GM12878 (cell line): ENCODE measurements around the gene FBXO17.

Experiments
- CTCF ChIP-seq, 3 experiments: IDR thresholded peaks in 2 of 3; conservative IDR thresholded peaks in 1 of 3; 2 replicates each; pipeline ENCODE4 v1.5.1; 2011; ENCODE audit warnings: low read depth in 3 of 3, low read length in 3 of 3, mild to moderate bottlenecking in 3 of 3, control low read depth in 2 of 3, moderate library complexity in 2 of 3, inconsistent platforms in 1 of 3, mixed read lengths in 1 of 3; ENCODE audit not compliant: control insufficient read depth in 2 of 3, insufficient read depth in 1 of 3; ENCODE audit errors: extremely low read depth in 1 of 3
- KAT2A ChIP-seq: conservative IDR thresholded peaks from 2 replicates; pipeline ENCODE4 v1.6.1; 2011; ENCODE audit warnings: low read depth, low read length; ENCODE audit not compliant: control insufficient read depth
- SMC3 ChIP-seq: IDR thresholded peaks from 2 replicates; pipeline ENCODE4 v1.6.1; 2011; ENCODE audit warnings: low read length, improper control_type of control experiment, borderline replicate concordance
- SP1 ChIP-seq: IDR thresholded peaks from one replicate; pipeline ENCODE4 v1.6.1; 2011; ENCODE audit warnings: low read depth, low read length
- ZNF274 ChIP-seq: IDR thresholded peaks from one replicate; pipeline ENCODE4 v1.8.0; 2011; ENCODE audit not compliant: insufficient read length, insufficient read depth
- TF ChIP-seq, protein P1 (sequence below): fragments of 450-650 bp; formaldehyde crosslinking; IDR thresholded peaks from 2 replicates; pipeline ENCODE4 v1.4.0; 2020; ENCODE audit warnings: mild to moderate bottlenecking, moderate library complexity
- TF ChIP-seq, protein P2 (sequence below): IDR thresholded peaks from 2 replicates; pipeline ENCODE4 v1.6.1; 2012; ENCODE audit warnings: low read depth, low read length, improper control_type of control experiment

DNA sequence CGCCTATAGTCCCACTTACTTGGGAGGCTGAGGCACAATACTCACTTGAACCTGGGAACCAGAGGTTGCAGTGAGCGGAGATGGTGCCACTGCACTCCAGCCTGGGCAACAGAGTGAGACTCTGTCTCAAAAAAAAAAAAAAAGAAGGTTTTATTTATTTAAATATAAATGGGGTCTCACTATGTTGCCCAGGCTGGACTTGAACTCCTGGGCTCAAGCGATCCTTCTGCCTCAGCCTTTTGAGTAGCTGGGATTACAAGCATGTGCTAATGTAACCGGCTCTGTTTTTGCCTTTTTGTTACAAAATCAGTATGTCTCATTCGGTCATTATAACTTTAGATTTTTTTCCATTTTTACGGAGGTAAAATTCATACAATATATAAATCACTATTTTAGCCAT lies 32.6 kb upstream of the FBXO17 start:
- TF ChIP-seq KAT2A (no peak), SP1 (no peak), CTCF (IDR thresholded peaks at IDR 0.05 in 2 of 3, conservative IDR thresholded peaks at IDR 0.05 in 1 of 3; ENCODE audit: control insufficient read depth in 2 of 3, extremely low read depth in 1 of 3, insufficient read depth in 1 of 3, low read depth in 3 of 3, low read length in 3 of 3) (no peak), ZNF274 (no peak), SMC3 (no peak)
- TF ChIP-seq, protein P1, sequence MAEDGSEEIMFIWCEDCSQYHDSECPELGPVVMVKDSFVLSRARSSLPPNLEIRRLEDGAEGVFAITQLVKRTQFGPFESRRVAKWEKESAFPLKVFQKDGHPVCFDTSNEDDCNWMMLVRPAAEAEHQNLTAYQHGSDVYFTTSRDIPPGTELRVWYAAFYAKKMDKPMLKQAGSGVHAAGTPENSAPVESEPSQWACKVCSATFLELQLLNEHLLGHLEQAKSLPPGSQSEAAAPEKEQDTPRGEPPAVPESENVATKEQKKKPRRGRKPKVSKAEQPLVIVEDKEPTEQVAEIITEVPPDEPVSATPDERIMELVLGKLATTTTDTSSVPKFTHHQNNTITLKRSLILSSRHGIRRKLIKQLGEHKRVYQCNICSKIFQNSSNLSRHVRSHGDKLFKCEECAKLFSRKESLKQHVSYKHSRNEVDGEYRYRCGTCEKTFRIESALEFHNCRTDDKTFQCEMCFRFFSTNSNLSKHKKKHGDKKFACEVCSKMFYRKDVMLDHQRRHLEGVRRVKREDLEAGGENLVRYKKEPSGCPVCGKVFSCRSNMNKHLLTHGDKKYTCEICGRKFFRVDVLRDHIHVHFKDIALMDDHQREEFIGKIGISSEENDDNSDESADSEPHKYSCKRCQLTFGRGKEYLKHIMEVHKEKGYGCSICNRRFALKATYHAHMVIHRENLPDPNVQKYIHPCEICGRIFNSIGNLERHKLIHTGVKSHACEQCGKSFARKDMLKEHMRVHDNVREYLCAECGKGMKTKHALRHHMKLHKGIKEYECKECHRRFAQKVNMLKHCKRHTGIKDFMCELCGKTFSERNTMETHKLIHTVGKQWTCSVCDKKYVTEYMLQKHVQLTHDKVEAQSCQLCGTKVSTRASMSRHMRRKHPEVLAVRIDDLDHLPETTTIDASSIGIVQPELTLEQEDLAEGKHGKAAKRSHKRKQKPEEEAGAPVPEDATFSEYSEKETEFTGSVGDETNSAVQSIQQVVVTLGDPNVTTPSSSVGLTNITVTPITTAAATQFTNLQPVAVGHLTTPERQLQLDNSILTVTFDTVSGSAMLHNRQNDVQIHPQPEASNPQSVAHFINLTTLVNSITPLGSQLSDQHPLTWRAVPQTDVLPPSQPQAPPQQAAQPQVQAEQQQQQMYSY (CRISPR knock-in tag), result no peak
- TF ChIP-seq, protein P2, sequence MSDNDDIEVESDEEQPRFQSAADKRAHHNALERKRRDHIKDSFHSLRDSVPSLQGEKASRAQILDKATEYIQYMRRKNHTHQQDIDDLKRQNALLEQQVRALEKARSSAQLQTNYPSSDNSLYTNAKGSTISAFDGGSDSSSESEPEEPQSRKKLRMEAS, result no peak
